ENCODE measurements around the gene BTNL8.
A peak's percentile ranks its signal among the peaks of the same experiment; 100 is the strongest.

BTNL8 gene, protein sequence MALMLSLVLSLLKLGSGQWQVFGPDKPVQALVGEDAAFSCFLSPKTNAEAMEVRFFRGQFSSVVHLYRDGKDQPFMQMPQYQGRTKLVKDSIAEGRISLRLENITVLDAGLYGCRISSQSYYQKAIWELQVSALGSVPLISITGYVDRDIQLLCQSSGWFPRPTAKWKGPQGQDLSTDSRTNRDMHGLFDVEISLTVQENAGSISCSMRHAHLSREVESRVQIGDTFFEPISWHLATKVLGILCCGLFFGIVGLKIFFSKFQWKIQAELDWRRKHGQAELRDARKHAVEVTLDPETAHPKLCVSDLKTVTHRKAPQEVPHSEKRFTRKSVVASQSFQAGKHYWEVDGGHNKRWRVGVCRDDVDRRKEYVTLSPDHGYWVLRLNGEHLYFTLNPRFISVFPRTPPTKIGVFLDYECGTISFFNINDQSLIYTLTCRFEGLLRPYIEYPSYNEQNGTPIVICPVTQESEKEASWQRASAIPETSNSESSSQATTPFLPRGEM

DNA sequence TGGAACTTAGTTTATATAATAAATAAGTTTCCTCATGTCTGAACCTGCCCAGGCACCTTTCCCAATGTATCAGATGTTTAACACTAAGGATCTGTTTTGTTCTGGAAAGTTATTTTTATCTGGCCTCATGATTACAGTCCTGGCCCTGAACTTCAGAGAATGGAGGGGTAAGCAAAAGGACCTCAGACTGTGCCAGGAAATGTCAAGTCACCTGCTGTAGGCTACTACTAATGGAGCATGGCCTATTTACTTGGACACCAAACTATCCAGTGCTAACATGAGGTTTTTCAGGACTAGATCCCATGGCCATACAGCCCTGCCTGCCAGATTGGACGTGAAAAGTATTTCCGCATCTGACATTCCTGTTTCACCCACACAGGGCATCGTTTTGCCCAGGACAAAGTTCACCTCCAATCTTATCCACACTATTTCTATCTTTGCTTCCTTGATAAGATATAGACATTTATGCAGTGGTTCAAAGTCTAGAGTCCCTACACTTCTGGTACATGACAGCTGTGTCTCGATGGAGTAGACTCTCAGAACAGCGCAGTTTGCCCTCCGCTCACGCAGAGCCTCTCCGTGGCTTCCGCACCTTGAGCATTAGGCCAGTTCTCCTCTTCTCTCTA is at the start of gene BTNL8:
Gene BTNL8 (plus strand): TSS at position 539 of the 626 bp plus-strand sequence. CDS start 152 bp downstream, outside the sequence.
- no peak for DNase-seq

DNA sequence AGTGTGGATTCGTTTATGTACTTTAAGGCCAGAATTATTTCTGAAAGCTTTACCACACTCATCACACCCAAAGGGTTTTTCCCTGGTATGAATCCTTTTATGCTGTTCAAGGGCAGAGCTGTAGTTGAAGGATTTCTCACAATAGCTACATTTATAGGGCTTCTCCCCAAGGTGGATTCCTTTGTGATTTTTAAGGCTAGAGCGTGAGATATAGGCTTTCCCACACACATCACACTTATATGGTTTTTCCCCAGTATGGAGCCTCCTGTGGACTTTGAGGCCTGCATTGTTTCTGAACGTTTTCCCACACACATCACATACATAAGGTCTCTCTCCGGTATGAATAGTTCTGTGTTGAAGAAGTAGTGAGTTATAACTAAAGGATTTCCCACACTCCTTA is 49.1 kb upstream of the BTNL8 start:
- no peak for DNase-seq

DNA sequence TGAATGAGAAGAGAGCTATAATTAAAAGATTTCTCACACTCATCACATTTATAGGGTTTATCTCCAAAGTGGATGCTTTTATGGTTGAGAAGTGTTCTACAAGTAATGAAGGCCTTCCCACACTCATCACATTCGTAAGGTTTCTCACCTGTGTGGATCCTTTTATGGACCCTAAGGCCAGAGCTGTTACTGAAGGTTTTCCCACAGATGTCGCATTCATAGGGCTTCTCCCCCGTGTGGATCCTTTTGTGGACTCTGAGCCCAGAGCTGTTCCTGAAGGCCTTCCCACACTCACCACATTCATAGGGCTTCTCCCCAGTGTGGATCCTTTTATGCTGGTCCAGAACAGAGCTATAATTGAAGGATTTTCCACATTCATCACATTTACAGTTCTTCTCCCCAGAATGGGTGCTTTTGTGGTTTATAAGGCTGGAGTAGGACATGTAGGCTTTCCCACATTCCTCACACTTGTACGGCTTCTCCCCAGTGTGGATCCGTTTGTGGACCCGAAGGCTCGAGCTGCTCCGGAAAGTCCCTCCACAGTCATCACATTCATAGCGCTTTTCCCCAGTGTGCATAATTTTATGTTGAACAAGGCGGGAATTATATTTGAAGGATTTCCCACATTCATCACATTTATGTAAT is 48.4 kb upstream of the BTNL8 start:
- no peak for DNase-seq

DNA sequence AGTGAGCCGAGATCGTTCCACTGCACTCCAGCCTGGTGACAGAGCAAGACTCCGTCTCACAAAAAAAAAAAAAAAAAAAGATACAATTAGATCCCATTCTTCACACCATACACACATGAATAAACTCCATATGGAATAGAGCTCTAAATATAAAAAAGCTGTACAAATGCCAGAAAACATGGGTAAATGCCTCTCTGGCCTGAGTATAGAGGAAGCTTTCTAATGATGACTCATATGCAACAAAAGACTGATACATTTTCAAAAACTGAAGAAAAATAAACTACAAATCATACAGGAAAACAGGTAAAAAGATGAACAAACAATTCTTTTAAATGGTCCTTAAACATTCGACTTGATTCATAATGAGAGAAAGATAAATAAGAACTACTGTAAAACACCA is 46.5 kb upstream of the BTNL8 start:
- no peak for DNase-seq

DNA sequence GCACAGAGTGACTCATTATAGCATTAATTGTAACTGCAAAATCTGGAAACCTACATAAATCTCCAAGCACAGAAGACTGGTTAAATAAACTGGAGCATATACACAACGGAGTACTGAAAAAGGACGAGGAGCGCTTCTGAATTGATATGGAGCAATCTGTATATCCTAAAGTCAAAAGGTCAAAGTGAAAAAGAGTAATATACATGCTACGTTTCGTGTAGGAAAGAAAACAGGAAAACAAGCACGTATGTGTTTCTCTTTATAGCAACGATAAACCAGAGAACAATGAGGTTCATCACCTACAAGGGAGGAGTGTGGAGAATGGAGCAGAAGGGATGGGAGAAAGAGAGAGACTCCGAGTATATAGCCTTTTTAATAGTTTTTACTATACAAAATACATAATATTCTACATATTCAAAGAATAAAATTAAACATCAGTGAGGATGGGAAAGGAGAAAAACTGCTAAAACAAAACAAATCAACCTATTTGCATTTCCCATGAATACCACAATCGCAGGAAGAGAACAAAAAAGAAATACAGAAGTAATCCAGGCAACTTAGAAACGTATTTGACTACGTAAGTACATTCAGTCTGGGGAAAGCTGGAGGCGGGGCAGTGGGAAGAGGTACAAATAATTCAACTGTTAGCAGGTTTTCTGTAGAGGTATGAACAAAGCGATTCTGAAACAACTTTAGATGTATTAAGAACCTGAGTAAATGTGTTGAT is 45.7 kb upstream of the BTNL8 start:
- peak; percentile 5 for DNase-seq

DNA sequence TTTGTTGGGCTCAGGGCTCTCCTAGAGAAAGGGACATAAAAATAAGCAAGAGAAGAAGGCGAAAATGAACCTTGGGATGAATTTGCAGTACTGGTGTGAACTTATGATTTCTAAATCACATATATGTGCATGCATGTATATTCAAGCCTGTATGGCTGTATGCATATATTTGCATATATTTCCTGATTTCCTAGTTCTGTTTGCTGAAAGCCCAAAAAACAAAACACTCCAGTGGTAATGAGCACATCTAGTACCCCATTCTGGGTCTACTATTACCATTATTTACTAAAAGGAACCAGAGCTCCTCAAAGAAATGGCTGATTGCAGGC is 45.1 kb upstream of the BTNL8 start:
- no peak for DNase-seq

DNA sequence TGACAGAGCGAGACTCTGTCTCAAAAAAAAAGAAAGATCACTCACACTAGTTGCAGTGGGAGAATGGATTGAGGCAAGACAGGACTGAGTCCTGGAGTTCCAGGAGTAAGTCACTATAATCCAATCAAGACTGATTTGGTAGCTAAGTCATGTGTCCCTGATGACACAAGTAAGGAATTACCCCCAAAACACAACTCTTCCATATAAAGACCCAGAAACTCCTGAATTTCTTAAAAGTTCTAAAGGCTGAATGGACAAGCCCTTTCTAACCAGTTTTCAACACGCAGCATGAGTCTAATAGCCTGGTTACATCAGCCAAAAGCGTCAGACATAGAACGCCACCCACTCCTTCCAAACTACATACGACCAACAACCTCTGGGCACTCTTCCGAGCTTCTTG is 40.4 kb upstream of the BTNL8 start:
- no peak for DNase-seq

DNA sequence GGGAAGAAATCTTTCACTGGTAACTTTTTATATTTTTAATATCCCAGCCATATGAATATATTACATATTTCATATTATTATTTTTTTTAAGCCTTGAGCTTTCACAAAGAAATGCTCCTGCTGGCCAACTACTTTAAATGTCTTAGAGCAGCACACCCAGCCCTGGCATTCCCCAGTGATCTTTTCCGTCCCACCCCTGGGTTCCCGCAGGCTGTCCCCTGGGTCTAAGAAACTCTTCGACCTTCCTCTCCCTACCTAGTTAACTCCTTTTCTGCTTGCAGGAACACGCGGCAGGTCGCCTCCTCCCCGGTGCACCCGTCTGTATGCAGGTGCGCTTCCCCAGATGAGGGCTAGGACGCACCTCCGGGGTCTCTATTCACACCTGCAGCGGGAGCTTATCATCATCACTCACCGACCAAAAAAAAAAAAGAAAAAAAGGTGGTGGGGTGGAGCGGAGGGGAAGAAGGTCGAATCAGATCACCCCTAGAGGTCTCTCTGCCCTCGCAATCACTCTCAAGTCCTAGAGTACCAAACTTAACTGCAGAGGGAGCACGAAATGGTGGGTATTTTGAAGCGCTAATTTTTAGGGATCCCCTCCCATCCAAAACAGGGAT is 38.6 kb upstream of the BTNL8 start:
- no peak for DNase-seq

DNA sequence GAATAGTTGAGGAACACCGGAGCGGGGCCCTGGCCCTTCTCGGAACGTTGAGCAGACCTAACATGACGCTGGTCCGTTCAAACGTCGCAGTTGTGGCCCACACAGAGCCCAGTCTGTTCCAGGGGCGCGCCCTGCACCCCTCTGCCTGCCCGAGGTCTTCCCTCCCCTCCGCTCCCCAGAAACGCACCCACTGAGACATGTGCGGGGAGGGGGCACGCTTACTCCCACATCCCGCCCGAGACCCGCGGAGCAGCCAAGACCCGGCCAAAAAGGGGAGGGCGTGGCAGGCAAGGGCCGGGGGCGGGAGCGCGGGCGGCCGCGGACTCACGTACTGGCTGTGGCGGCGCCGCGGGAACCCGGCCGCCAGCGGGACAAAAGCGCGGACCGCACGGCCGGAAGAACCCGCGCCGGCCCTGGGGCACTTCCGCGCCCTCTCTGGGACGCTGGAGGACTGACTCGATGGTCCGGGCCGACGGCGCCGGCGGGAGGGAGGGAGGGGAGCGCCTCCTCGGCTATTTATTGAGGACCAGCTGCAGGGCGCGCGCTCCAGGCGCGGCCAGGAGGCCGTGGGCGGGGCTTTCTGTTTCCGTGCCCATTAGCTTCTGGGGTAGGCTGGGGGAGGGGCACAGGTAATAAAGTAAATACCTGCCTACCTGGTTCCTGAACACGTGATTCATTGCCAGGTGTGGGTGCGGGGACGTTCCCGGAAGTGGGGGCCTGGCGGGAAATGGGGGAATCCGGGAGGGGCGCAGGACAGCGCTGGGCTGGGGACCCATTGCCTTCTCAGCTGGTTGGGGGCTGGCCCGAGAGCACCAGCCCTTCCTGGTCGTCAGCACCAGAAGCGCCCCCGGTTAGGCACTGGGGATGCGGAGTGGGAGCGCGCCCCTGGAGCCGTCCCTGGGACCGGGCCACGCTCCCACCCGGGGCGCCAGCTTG is 37.8 kb upstream of the BTNL8 start, which contains the start of gene ZFP62:
Gene ZFP62 (minus strand): TSS at position 390 of the 936 bp plus-strand sequence. CDS start 57 bp downstream, at position 333.
- peak; percentile 42 for DNase-seq

DNA sequence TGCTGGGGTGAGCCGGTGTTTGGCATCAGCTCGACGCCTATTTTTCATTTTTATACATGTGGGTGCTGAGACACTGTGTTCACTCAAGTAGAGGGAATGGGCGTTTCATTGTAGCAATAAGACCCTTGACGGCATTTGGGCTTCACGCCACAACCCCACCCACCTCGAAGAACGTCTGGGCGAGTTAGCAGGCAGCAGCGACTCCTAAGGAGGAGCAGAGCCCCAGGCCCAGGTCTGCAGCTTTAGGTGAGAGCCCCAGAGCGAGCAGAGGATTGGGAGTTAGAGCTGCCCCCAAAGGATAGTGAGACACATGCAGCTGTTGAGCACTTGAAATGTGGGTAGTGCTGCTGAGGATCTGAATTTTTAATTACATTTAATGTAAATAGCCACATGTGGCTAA is 36.3 kb upstream of the BTNL8 start:
- DNase-seq = no peak

DNA sequence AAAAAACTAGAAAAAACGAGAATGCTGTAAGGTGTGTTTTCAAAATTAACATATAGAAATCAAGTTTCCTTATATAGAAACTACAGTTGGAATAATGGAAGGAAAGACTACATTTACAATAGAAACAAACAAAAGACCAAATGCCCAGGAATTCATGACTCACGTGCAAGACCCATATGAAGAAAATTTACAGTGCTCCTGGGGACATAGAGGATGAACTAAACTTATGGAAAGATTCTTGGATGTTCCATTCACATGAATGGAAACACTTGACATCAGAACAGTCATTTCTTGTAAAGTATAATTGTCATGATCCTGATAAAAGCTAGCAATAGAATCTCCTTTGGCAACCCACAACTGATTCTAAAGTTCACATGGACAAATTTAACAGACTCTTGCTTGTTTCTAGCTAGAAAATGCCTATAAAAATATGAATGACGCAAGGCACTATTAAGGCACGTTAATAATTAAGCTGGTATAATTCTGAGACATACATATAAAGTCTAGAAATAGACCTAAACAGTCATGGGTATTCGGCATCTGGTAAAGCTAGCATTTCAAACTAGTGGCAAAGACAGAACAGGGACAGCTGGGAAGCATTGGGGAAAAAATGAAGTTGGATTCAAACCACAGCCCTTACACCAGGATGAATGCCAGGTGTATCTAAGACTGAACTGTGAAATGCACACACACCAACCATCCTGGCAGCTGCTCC is 32.8 kb upstream of the BTNL8 start:
- no peak for DNase-seq

DNA sequence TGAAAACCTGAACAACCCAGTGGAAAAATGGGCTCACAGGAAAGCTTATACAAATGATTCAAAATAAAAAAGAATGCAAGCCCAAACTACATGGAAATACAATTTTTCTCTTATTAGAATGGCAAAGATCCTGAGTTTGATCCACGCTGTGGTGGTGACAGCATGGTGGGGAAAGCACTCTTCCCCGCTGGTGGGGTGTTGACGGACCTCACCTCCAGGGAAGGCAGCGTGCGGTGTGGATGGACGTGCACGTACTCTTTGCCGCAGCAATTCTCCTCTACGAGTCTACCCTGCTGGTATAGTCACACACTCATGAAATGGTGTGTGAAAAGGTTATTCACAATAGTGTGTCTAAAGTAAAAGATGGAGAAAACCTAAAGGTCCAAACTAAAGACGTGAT is 32.0 kb upstream of the BTNL8 start:
- DNase-seq = no peak

DNA sequence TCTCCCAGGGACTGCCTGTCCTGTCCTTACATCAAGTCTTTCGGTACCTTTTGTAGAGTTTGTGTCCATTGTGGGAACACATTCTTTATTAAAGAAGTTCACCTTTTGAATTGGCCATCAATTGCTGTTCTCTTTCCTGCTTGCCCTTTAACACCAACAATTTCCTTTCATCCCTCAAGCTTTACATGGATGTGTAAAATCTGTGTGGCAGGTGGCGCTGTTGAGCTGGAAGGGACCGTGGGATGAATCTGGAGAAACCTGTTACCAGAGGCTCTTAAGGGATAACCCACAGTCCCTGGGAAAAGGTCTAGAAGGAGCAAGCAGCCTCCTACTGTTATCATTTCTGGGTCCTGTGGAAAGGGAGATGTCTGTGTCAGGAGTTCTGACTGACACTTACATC is 30.0 kb upstream of the BTNL8 start:
- peak; percentile 65 for DNase-seq

DNA sequence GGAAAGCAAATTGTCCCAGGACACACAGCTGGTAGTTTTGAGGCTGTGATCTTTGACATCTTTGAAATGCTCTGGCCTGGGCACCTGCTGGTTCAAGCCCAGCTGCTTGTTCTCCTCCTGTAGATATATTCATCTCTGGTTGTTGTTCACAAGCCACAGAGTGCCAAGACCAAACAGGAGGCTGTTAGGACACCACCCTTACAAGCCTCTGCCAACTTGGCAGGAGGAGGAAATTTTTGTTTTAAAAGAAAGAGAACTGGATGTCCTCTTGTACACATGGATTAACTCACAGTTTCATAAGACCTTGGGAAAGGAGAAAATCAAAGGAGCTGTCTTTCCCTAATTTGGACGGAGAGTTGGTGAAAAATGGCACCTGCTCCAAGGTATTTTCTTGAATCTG is 29.4 kb upstream of the BTNL8 start:
- DNase-seq = no peak

DNA sequence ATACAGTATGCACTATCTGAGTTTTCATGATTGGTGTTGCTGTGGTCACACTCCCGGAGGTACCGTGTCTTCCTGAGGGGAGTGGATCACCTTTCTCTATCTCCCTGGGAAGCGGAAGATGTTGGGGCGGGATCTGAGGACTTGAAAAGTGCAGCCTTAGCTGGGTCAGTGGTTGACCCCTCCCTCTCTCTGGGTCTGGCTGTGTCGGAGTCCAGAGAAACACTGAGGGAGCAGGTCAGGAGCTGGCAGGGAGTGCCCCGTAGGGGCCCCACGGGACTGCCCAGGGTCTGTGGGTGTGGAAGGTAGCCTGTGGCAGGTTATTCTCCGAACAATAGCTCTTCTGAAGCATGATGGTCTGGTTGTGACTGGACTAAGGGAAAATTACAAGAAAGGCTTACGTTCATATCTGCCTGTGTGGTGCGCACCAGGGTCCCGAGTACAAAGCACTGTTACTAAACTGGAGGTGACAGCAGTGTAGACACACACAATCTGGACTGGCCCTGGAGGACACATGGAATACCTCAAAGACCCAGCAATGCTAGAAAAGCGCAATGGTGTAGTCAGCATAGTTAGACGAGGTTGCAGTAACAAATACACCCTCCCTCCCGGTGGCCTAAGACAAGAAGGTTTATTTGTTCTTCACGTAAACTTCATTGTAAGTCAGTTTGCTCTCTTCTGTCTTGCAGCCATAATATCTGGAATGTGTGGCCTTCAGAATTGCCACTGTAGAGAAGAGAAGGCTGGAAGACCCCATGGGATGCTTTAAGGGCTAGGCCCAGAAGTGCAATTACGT is 28.5 kb upstream of the BTNL8 start:
- DNase-seq = no peak

DNA sequence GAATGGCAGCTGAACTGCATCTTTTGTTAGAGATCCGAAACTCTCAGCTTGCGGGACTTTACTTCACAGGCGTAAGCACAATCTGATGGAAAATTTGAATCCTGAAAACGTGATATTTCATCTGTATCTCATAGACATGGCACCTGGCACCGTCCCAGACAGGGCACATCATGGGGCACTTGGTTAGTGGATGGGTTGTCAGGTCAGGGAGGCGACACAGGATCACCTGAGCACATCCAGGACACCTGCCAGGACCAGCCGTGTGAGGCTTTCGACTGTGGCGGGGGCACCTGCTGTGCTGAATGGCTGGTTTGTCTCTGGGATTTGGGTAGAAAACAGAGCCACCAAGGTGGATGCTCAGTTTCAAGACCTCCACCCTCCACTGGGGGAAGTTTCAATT is 26.5 kb upstream of the BTNL8 start:
- DNase-seq = no peak

DNA sequence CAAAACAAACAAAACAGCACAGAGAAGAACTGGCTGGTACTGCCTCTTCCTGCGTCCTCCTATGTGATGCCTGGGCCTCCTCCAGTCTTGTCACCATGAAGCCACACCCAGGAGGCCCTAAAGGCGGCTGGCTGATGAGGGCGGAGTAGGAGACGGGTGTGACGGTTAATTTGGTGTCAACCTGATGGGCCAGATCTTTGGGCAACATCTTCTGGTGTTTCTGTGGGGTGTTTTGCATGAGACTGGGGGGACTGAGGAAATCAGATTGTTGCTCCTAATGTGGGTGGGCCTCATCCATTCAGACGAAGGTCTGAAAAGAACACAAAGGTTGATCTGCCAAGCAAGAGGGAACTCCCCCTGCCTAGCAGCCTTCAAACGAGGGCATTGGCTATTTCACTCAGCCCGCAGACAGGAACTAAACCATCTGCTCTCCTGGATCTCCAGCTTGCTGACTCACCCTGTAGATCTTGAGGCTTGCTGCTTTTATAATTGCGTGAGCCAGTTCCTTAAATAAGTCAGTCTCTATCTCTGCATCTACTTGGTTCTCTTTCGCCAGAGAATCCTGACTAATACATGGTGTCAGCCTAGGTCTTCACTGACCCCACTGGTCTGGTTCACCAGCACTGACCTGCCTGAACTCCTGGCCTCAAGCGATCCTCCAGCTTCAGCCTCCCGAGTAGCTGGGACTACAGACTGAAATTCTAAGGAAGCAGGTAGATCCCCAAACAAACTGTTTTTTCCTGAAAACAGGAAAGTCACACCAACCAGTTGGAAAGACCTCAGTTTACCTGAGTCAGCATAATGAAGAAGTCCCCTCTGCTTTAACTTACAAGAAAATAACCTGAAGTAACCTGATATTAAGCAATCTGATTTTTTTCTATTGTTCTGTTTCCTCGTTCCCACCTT is 25.1 kb upstream of the BTNL8 start:
- DNase-seq = no peak

DNA sequence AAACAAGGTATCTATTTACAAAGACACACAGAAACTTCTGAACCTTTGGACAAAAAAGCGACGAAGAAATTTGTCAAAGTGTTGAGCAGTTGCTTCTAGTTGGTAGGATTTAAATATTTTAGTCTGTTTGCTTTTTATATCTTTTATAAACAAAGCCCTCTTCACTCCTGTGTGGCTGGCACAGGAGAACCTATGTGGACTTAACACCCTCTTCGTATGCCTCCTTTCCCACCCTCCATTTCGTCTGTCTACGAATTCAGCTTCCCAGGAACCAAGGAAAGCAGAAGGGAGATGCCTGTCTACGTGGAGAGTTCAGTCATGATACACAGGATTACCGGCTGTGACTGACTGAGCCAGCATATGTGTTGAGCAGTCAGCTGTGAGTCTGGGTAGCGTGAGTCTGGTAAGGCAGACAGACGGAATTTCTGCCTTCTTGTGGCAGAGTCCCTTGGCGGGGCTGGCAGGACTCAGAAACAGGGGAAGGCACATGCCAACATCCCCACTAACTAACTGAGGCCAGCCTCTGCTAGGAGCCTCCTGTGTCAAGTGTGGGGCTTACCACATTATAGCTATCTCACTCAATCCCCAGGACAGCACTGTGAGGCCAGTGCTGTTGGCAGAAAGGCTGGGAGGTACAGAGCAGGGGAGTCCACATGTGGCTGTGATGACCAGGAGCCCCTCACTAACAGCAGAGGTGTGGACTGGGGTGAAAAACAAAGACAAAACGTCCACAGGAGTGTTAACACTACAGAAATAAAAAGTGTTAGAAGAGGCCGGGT is 24.0 kb upstream of the BTNL8 start:
- DNase-seq = no peak
